Measurements from ENCODE around the gene SPRR1A.

SPRR1A gene

DNA sequence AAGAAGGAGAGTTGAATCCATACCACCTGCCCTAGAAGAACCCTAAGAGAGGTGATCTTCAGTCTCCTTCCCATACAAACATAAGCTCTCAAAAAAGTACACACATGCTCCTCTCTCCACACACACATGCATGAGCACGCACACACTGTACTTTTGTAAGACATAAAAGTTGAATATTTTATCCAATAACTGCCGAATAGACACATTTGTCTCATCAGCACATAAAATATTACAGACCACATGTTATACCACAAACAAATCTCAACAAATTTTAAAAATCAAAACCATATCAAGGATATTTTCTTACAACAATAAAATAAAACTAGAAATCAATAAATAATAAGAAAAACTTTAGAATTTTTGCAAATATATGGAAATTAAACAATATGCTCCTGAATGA lies 2.7 kb downstream of the SPRR1A start:
- Histone ChIP-seq H3K9me3 (ENCODE audit: insufficient read depth, low read length) (no peaks in the 10 kb centered on the region), H3K9ac (ENCODE audit: low read length) (no peak overlapping the region), H3K79me2 (ENCODE audit: low read length) (no peaks in the 10 kb centered on the region), H4K20me1 (ENCODE audit: insufficient read depth, low read length) (no peaks in the 10 kb centered on the region), H3K4me2 (ENCODE audit: low read length) (no peak overlapping the region), H3K4me1 (ENCODE audit: low read length) (no peaks in the 10 kb centered on the region), H3K27ac (ENCODE audit: low read length) (no peak overlapping the region), H2AFZ (ENCODE audit: low read depth, low read length) (no peak overlapping the region), H3K4me3 (ENCODE audit: low read length) (no peak overlapping the region), H3K36me3 (replicated peaks; ENCODE audit: low read depth, low read length) (no peaks in the 10 kb centered on the region), H3K27me3 (ENCODE audit: low read depth, low read length) (peaks cover 81% of the 10 kb centered on the region)
- TF ChIP-seq, protein P1, sequence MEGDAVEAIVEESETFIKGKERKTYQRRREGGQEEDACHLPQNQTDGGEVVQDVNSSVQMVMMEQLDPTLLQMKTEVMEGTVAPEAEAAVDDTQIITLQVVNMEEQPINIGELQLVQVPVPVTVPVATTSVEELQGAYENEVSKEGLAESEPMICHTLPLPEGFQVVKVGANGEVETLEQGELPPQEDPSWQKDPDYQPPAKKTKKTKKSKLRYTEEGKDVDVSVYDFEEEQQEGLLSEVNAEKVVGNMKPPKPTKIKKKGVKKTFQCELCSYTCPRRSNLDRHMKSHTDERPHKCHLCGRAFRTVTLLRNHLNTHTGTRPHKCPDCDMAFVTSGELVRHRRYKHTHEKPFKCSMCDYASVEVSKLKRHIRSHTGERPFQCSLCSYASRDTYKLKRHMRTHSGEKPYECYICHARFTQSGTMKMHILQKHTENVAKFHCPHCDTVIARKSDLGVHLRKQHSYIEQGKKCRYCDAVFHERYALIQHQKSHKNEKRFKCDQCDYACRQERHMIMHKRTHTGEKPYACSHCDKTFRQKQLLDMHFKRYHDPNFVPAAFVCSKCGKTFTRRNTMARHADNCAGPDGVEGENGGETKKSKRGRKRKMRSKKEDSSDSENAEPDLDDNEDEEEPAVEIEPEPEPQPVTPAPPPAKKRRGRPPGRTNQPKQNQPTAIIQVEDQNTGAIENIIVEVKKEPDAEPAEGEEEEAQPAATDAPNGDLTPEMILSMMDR (IDR thresholded peaks at IDR 0.05; ENCODE audit: low read depth, low read length) = no peak
- TF ChIP-seq EZH2phosphoT487 (IDR thresholded peaks at IDR 0.05; ENCODE audit: low read depth) = no peak

DNA sequence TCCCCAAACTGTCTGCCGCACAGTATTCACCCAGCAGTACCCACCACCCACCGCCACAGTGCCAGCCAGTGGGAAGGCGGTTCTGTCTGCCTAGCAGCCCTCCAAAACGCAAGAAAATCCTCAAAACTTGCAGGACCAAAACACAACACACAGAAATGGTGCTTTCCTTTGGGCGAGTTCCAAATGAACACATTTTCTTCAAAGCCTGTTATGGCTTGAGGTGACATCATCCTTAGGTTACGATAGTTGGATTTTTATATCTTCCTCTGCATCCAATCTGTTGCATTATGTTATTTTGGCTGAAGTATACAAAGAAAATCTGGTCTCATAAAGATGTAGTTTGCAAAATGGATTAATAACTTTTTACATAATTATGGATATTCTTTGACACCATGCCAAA lies 9.3 kb downstream of the SPRR1A start:
- Histone ChIP-seq H3K36me3 (replicated peaks; ENCODE audit: low read depth, low read length) (no peaks in the 10 kb centered on the region), H3K27me3 (ENCODE audit: low read depth, low read length) (peaks cover 68% of the 10 kb centered on the region), H3K27ac (ENCODE audit: low read length) (no peak overlapping the region), H4K20me1 (ENCODE audit: insufficient read depth, low read length) (no peaks in the 10 kb centered on the region), H3K9me3 (ENCODE audit: insufficient read depth, low read length) (0 out of 2 replicates have a peak, but pooled peaks cover 3% of the 10 kb centered on the region), H3K9ac (ENCODE audit: low read length) (no peak overlapping the region), H2AFZ (ENCODE audit: low read depth, low read length) (no peak overlapping the region), H3K79me2 (ENCODE audit: low read length) (no peaks in the 10 kb centered on the region), H3K4me1 (ENCODE audit: low read length) (no peaks in the 10 kb centered on the region), H3K4me3 (ENCODE audit: low read length) (no peak overlapping the region), H3K4me2 (ENCODE audit: low read length) (no peak overlapping the region)
- TF ChIP-seq EZH2phosphoT487 (IDR thresholded peaks at IDR 0.05; ENCODE audit: low read depth) = no peak
- TF ChIP-seq, protein P1 (IDR thresholded peaks at IDR 0.05; ENCODE audit: low read depth, low read length) = no peak

DNA sequence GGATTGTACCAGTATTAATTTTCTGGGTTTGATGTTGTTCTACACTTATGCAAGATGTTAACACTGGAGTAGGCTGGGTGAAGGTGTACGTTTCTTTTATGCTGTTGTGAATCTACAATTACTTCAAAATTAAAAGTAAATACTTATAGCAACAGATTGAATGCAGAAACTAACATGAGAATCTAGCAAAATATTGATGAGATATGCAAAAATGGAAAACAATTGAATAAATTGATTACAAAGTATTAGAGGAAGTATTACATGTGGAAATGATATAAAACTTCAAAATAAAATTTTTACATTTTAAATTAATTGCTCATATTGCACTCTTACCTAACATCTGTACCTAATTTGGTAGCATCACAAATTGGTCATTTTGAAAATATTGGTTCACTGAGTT lies 12.0 kb downstream of the SPRR1A start:
- H3K9ac ChIP-seq (ENCODE audit: low read length) = no peak overlapping the region
- H3K9me3 ChIP-seq (ENCODE audit: insufficient read depth, low read length) = 0 out of 2 replicates have a peak, but pooled peaks cover 3% of the 10 kb centered on the region
- H3K4me2 ChIP-seq (ENCODE audit: low read length) = no peak overlapping the region
- H4K20me1 ChIP-seq (ENCODE audit: insufficient read depth, low read length) = no peaks in the 10 kb centered on the region
- no peak overlapping the region for H2AFZ ChIP-seq (ENCODE audit: low read depth, low read length)
- H3K36me3 ChIP-seq (replicated peaks; ENCODE audit: low read depth, low read length) = no peaks in the 10 kb centered on the region
- TF ChIP-seq EZH2phosphoT487 (IDR thresholded peaks at IDR 0.05; ENCODE audit: low read depth) = no peak
- TF ChIP-seq, protein P1 (IDR thresholded peaks at IDR 0.05; ENCODE audit: low read depth, low read length) = no peak
- H3K4me1 ChIP-seq (ENCODE audit: low read length) = no peaks in the 10 kb centered on the region
- peaks cover 61% of the 10 kb centered on the region for H3K27me3 ChIP-seq (ENCODE audit: low read depth, low read length)
- no peak overlapping the region for H3K4me3 ChIP-seq (ENCODE audit: low read length)
- no peak overlapping the region for H3K27ac ChIP-seq (ENCODE audit: low read length)
- H3K79me2 ChIP-seq (ENCODE audit: low read length) = no peaks in the 10 kb centered on the region

DNA sequence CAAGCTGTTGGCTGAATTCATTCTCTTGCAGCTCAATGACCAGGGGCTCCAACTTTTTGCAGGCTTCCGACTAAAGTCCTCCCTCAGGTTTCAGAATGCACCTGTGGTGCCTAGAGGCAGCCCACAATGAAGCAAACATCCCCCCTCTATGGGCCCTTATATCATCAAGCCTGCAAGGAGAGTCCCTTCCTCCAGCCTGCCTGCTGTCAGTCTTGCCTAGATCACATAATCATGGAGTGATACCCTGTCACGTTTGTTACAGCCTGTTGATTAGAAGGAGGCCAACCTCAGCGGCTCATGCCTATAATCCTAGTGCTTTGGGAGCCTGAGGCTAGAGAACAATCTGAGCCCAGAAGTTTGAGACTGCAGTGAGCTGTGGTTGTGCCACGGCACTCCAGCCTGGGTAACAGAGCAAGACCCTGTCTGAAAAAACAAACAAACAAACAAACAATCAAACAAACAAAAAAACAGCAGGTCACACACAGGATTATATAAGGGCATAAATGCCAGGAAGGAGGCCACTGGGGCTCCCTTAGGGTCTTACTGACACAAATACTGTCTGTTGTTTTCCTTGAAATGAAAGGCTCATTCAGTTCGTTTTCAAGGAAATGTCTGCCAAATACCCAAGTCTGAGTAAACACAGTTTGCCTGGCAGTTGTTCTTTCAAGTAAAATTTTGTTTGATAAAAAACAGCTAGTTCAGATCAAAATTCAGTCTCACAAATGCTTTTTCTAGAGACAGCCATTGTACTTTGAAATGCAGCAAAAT lies 12.9 kb downstream of the SPRR1A start:
- H3K27me3 ChIP-seq (ENCODE audit: low read depth, low read length) = peaks cover 62% of the 10 kb centered on the region
- TF ChIP-seq, protein P1 (IDR thresholded peaks at IDR 0.05; ENCODE audit: low read depth, low read length) = no peak
- no peak for TF ChIP-seq EZH2phosphoT487 (IDR thresholded peaks at IDR 0.05; ENCODE audit: low read depth)
- H3K9me3 ChIP-seq (ENCODE audit: insufficient read depth, low read length) = 0 out of 2 replicates have a peak, but pooled peaks cover 3% of the 10 kb centered on the region
- no peaks in the 10 kb centered on the region for H4K20me1 ChIP-seq (ENCODE audit: insufficient read depth, low read length)
- H3K4me2 ChIP-seq (ENCODE audit: low read length) = no peak overlapping the region
- no peak overlapping the region for H3K4me3 ChIP-seq (ENCODE audit: low read length)
- H3K27ac ChIP-seq (ENCODE audit: low read length) = no peak overlapping the region
- H3K36me3 ChIP-seq (replicated peaks; ENCODE audit: low read depth, low read length) = no peaks in the 10 kb centered on the region
- no peak overlapping the region for H3K9ac ChIP-seq (ENCODE audit: low read length)
- no peak overlapping the region for H2AFZ ChIP-seq (ENCODE audit: low read depth, low read length)
- no peaks in the 10 kb centered on the region for H3K79me2 ChIP-seq (ENCODE audit: low read length)
- no peaks in the 10 kb centered on the region for H3K4me1 ChIP-seq (ENCODE audit: low read length)

Data from OCI-LY3 (cell line).